Activated naive CD4-positive, alpha-beta T cell treated with anti-CD3 and anti-CD28 coated beads, Interleukin-2, amount 10 ng/mL, durations not matched to agents 7 days and 5 days (primary cell): ENCODE data around the gene TCF12.

Experiments used
- CTCF ChIA-PET: fragments of 350-600 bp; sonication (Branson Sonifier 250); formaldehyde crosslinking; loops from one replicate; lab custom pipeline; 2021; ENCODE audit warnings: antibody characterized with exemption; lab: Charles Lee
- DNase-seq: peaks from one replicate; pipeline ENCODE4 v3.0.0-alpha.2; 2020
- H3K27ac Mint-ChIP-seq: one replicate; pipeline ENCODE4 v1.8.0; 2021; ENCODE audit warnings: mild to moderate bottlenecking, moderate library complexity, mixed read lengths
- H3K27me3 Mint-ChIP-seq: one replicate; pipeline ENCODE4 v1.8.0; 2021; ENCODE audit warnings: mild to moderate bottlenecking, mixed read lengths
- H3K36me3 Mint-ChIP-seq: one replicate; pipeline ENCODE4 v1.8.0; 2021; ENCODE audit warnings: mixed read lengths
- H3K4me1 Mint-ChIP-seq: one replicate; pipeline ENCODE4 v1.8.0; 2021; ENCODE audit warnings: mixed read lengths
- H3K4me3 Mint-ChIP-seq: one replicate; pipeline ENCODE4 v1.8.0; 2021; ENCODE audit warnings: mild to moderate bottlenecking, moderate library complexity, mixed read lengths
- H3K9me3 Mint-ChIP-seq: one replicate; pipeline ENCODE4 v1.8.0; 2021; ENCODE audit warnings: mixed read lengths

Gene TCF12

GRCh38 chr15:56965231-56966013, 47.0 kb downstream of the TCF12 start:
- Mint-ChIP-seq H3K36me3 (no peaks in the 10 kb centered on the region), H3K4me3 (no peak overlapping the region), H3K27me3 (no peaks in the 10 kb centered on the region), H3K9me3 (no peaks in the 10 kb centered on the region), H3K27ac (no peak overlapping the region), H3K4me1 (peaks cover 28% of the 10 kb centered on the region)
- DNase-seq = no peak
- CTCF ChIA-PET = no interaction called here

DNA sequence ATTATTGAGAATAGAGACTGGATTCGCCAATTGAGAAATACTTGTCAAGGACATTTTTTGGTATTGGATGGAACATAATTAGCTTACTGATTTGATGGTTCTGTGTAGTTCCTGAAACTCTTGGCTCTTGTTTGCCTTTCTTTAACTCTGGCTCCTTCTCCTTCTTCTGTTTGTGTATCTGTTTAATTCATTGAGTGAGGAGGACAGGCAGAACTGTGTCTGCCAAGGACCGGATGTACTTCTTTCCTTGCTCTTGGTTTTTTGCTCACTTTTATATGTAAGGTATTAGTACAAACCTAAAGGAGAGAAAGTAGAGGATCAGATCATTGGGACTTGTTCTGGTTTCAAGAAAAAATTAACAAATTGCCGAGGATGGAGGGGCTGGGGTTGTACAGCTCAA, 48.9 kb downstream of the TCF12 start:
- no peak for DNase-seq
- CTCF ChIA-PET = no interaction called here
- Mint-ChIP-seq H3K27ac (no peak overlapping the region), H3K36me3 (no peaks in the 10 kb centered on the region), H3K27me3 (no peaks in the 10 kb centered on the region), H3K4me3 (no peak overlapping the region), H3K9me3 (no peaks in the 10 kb centered on the region), H3K4me1 (peaks cover 27% of the 10 kb centered on the region)

DNA sequence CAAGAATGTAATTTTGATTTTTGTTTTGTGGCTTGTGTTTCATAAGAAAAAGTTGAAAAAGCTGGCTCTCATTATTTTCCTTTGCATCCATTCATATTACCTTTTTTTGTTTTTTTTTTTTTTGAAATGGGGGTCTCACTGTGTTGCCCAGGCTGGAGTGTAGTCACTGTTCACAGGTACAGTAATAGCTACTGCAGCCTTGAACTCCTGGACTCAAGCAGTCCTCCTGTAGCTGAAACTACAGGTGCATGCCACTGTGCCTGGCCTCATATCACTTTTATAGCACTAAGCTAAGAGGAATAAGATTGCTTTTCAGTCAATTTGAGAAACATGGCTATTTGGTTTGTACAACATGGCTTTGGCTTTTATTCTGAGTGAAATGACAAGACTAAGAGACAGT, 49.8 kb downstream of the TCF12 start:
- CTCF ChIA-PET = no interaction called here
- Mint-ChIP-seq H3K27me3 (no peaks in the 10 kb centered on the region), H3K36me3 (no peaks in the 10 kb centered on the region), H3K9me3 (no peaks in the 10 kb centered on the region), H3K4me1 (peaks cover 22% of the 10 kb centered on the region), H3K27ac (no peak overlapping the region), H3K4me3 (no peak overlapping the region)
- no peak for DNase-seq

DNA sequence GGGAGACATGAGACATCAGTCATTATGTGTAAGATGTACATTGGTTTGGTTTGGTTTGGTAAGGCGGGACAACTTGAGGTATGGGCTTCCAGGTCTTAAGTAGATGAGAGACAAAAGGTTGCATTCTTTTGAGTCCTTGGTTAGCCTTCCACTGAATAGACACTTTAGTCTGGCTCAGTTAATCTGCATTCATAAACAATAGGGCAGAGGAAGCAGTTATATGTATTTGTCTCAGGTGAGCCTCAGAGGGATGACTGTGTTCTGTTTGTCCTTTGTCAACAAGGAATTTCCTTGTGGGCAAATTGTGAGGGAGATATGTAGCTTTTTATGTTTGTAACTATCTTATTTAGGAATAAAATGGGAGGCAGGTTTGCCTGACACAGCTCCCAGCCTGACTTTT, 50.4 kb downstream of the TCF12 start:
- H3K9me3 Mint-ChIP-seq = no peaks in the 10 kb centered on the region
- CTCF ChIA-PET = no interaction called here
- peaks cover 22% of the 10 kb centered on the region for H3K4me1 Mint-ChIP-seq

DNA sequence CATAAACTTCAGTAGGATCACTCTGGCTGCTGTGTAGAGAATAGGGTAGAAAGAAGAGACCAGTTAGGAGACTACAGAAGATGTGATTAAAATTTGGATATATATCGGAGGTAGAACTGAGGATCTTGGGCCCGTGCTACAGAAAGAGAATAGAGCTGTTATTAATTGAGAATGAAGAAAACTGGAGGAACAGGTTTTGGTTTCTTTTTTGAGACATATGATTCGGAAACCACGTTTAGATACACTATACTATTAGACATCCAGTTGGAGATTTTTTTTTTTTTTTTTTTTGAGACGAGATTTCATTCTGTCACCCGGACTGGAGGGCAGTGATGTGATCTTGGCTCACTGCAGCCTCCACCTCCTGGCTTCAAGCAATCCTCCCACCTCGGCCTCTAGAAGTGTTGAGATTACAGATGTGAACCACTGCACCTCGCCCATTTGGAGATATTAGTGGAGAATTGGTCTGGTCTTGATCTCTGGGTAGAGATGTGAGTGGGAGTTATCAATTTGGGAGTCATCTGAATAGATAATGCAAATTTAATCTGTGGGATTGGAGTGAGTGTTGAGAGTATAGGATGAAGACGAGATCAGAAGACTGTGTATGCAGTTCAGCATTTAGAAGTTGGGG, 50.9 kb downstream of the TCF12 start:
- CTCF ChIA-PET = no interaction called here
- Mint-ChIP-seq H3K27ac (no peak overlapping the region), H3K4me1 (peaks cover 20% of the 10 kb centered on the region)

More for the DNA sequence above, 50.4 kb downstream of the TCF12 start:
- H3K4me3 Mint-ChIP-seq = no peak overlapping the region
- no peak for DNase-seq
- H3K27ac Mint-ChIP-seq = no peak overlapping the region
- H3K36me3 Mint-ChIP-seq = no peaks in the 10 kb centered on the region
- no peaks in the 10 kb centered on the region for H3K27me3 Mint-ChIP-seq

DNA sequence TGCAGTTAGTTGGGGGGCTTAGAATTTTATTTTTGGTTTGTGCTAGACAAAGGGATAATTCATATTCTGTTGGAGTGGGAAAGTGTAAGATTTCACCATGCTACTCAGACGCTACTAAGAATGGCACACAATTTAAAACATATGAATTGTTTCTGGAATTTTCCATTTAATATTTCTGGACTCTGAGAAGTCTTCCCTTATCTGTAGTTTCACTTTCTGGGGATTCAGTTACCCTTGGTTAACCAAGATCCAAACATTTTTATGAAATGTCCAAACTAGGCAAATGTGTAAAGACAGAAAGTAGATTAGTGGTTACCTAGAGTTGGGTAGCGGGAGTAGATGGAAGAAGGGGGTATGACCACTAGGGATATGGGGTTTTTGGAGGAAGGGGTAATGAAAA, 53.1 kb downstream of the TCF12 start:
- H3K36me3 Mint-ChIP-seq = no peaks in the 10 kb centered on the region
- H3K4me1 Mint-ChIP-seq = peaks cover 18% of the 10 kb centered on the region
- H3K4me3 Mint-ChIP-seq = no peak overlapping the region
- no peaks in the 10 kb centered on the region for H3K9me3 Mint-ChIP-seq
- no peak for DNase-seq
- H3K27ac Mint-ChIP-seq = no peak overlapping the region
- CTCF ChIA-PET = no interaction called here
- no peaks in the 10 kb centered on the region for H3K27me3 Mint-ChIP-seq

More for the DNA sequence above, 50.9 kb downstream of the TCF12 start:
- DNase-seq = no peak
- no peak overlapping the region for H3K4me3 Mint-ChIP-seq
- H3K36me3 Mint-ChIP-seq = no peaks in the 10 kb centered on the region
- H3K9me3 Mint-ChIP-seq = no peaks in the 10 kb centered on the region
- H3K27me3 Mint-ChIP-seq = no peaks in the 10 kb centered on the region

GRCh38 chr15:56972016-56972415, 53.6 kb downstream of the TCF12 start:
- no peaks in the 10 kb centered on the region for H3K9me3 Mint-ChIP-seq
- no peaks in the 10 kb centered on the region for H3K36me3 Mint-ChIP-seq
- DNase-seq = no peak
- H3K4me3 Mint-ChIP-seq = no peak overlapping the region
- CTCF ChIA-PET = no interaction called here
- no peaks in the 10 kb centered on the region for H3K27me3 Mint-ChIP-seq
- no peak overlapping the region for H3K27ac Mint-ChIP-seq
- peaks cover 18% of the 10 kb centered on the region for H3K4me1 Mint-ChIP-seq

- DNase-seq = no peak
- CTCF ChIA-PET = no interaction called here
- Mint-ChIP-seq H3K4me1 (peaks cover 18% of the 10 kb centered on the region), H3K27me3 (no peaks in the 10 kb centered on the region), H3K27ac (no peak overlapping the region), H3K36me3 (no peaks in the 10 kb centered on the region), H3K9me3 (no peaks in the 10 kb centered on the region), H3K4me3 (no peak overlapping the region)
Measured at GRCh38 chr15:56972426-56972825, 54.0 kb downstream of the TCF12 start.

DNA sequence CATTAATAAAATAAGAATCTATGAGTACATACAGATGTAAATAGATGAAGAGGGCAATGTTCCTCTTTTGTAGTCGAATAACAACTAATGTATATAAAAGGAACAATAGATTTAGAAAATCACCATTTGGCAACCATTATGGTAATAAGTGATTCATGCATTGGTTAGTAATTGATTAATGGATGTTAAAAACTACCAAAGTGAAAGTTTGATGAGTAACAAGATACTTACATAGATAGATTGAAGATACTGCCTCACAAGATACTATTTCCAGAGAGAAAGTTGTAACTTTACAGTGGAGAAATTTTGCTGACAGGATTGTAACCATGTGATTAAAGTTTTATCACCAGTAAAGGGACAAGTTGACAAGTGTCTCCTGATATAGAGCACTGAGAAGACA, 55.0 kb downstream of the TCF12 start:
- Mint-ChIP-seq H3K9me3 (no peaks in the 10 kb centered on the region), H3K27me3 (no peaks in the 10 kb centered on the region), H3K27ac (no peak overlapping the region), H3K36me3 (no peaks in the 10 kb centered on the region), H3K4me3 (no peak overlapping the region), H3K4me1 (peaks cover 18% of the 10 kb centered on the region)
- no peak for DNase-seq
- CTCF ChIA-PET = no interaction called here

- Mint-ChIP-seq H3K9me3 (no peaks in the 10 kb centered on the region), H3K27me3 (no peaks in the 10 kb centered on the region), H3K36me3 (no peaks in the 10 kb centered on the region), H3K4me1 (peaks cover 15% of the 10 kb centered on the region), H3K27ac (no peak overlapping the region), H3K4me3 (no peak overlapping the region)
- CTCF ChIA-PET = interaction anchor here (0.7 kb wide), 1 partner anchor 36 kb away, joined by 4 read pairs; no protein-coding TSS in a partner anchor
- DNase-seq = no peak
Measured at GRCh38 chr15:56977232-56977631, 58.8 kb downstream of the TCF12 start.

- DNase-seq = no peak
- Mint-ChIP-seq H3K27ac (no peak overlapping the region), H3K27me3 (no peaks in the 10 kb centered on the region), H3K4me3 (no peak overlapping the region), H3K9me3 (no peaks in the 10 kb centered on the region), H3K4me1 (peaks cover 12% of the 10 kb centered on the region), H3K36me3 (no peaks in the 10 kb centered on the region)
- CTCF ChIA-PET = no interaction called here
Measured at GRCh38 chr15:56978898-56979662, 60.6 kb downstream of the TCF12 start.

DNA sequence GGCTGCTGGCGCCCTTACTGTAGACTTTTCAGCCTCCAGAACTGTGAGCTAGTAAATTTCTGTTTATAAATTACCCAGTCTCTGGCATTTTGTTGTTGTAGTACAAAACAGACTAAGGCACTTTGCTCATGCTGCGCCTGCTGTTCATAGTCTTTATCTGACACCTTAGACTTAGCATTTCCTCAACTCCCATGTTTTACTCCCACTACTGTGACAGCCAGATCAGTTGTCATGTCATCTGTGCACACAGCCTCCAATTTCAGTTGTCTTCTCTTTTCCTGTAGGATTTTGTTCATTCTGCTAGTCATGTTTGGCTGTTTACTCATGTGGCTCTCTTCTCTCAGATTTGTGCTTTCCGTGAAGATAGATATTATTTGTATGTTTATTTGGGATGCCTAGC, 62.0 kb downstream of the TCF12 start:
- no peak overlapping the region for H3K4me3 Mint-ChIP-seq
- CTCF ChIA-PET = no interaction called here
- H3K36me3 Mint-ChIP-seq = no peaks in the 10 kb centered on the region
- no peak for DNase-seq
- H3K9me3 Mint-ChIP-seq = no peaks in the 10 kb centered on the region
- H3K27me3 Mint-ChIP-seq = no peaks in the 10 kb centered on the region
- H3K4me1 Mint-ChIP-seq = peaks cover 13% of the 10 kb centered on the region
- no peak overlapping the region for H3K27ac Mint-ChIP-seq

DNA sequence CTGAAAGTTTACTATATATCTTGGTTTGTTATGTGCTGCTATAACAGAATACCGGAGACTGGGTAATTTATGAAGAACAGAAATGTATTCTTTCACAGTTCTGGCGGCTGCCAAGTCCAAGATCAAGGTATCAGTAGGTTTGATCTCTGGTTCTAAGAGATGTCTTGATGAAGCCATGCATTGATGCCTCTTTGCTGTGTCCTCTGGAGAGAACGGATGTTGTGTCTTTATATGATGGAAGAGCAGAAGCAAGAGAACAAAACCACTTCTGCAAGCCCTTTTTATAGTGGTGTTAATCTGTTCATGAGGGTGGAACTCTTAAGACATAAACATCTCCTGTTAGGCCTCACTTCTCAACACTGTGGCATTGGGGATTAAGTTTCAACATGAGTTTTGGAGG, 62.7 kb downstream of the TCF12 start:
- Mint-ChIP-seq H3K27ac (no peak overlapping the region), H3K4me1 (peaks cover 13% of the 10 kb centered on the region), H3K36me3 (peaks cover 1% of the 10 kb centered on the region), H3K4me3 (no peak overlapping the region), H3K27me3 (no peaks in the 10 kb centered on the region), H3K9me3 (no peaks in the 10 kb centered on the region)
- CTCF ChIA-PET = no interaction called here
- DNase-seq = no peak

GRCh38 chr15:56982987-56983386, 64.5 kb downstream of the TCF12 start:
- CTCF ChIA-PET = no interaction called here
- Mint-ChIP-seq H3K9me3 (no peaks in the 10 kb centered on the region), H3K4me3 (no peak overlapping the region), H3K36me3 (peaks cover 1% of the 10 kb centered on the region), H3K4me1 (peaks cover 13% of the 10 kb centered on the region), H3K27me3 (no peaks in the 10 kb centered on the region), H3K27ac (no peak overlapping the region)
- no peak for DNase-seq
